ENCODE results near the gene TMEM53. TPM values are rescaled to one million over a fixed set of nuclear protein-coding genes. Genes with fewer than 3 reads are reported as not detected.

TMEM53 gene
- total and polyA plus RNA-seq, 5 donors, result 12.0 to 16.8 (median 13.3) TPM

DNA sequence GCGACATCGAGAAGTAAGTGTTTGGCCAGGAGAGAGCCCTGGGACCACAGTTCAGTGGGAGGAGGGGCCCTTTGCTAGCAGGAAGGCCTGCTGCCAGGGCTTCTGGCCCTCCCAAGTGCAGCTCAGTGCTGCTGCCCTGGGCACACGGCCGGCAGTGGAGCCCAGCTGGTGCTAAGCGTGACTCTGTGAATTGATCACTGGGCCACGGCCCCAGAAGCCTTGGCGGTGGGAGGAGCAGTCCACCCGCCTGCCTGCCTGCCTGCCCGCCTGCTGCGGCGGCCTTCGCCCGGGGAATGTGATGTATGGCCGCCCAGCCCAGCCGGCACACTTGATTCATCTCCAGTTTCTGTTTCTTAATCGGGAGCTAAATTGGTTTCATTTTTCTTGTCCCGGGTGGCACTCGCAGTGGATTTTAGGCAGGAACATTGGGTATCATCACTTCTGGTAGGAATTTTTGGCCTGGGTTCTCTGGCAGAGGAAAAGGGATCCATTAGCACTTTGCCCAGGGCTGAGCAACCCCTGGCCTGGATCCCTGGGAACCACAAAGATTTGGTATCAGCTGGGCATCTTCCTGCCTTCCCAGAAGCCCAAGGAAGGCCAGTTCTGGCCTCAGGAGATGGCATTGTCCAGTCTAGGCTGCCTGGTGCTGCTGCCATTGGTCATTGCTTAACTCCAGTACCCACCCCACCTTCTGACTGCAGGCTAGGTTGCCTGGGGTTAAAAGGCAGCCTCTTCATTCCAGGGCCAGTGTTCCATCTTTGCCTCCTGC lies 28.6 kb downstream of the TMEM53 start:
- Histone ChIP-seq H3K4me1 (ENCODE audit: control insufficient read depth, insufficient read depth, low read length) (peaks cover 11% of the 10 kb centered on the region), H3K27ac (ENCODE audit: low read length) (peak overlapping the region; percentile 69), H3K4me3 (ENCODE audit: low read length) (no peak overlapping the region), H3K9me3 (ENCODE audit: control insufficient read depth, low read length) (no peaks in the 10 kb centered on the region), H3K27me3 (ENCODE audit: control insufficient read depth, insufficient read depth) (no peaks in the 10 kb centered on the region)
- DNase-seq (peak; percentile 72 to 85 (median 83)), ATAC-seq (peak; percentile 60 to 69)
- 67% methylated on average over 18 of the region's 18 CpGs for WGBS
- intact Hi-C loops (cut with DNase I), result no loop called here

DNA sequence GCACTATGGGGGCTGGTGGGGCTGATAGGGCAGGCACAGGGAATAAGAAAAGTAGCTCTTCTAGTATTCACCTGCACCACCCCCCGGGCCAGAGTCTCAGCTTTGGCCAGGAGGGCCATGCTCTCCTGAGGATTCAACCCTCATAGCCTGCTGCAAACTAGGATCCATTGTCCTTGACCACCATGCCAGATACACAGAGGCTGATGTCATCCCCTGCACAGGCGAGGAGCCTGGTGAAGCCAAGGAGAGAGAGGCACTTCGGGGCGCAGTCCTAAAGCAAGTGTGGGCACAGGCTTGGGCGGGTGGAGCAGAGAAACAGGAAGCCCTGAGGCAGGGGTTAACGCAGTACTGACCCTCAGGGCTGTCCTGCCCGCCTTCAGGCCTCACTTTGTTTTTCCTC lies 29.5 kb downstream of the TMEM53 start:
- peak overlapping the region; percentile 69 for H3K27ac ChIP-seq (ENCODE audit: low read length)
- ATAC-seq, result no peak
- WGBS, result 90% methylated on average over 7 of the region's 7 CpGs
- H3K9me3 ChIP-seq (ENCODE audit: control insufficient read depth, low read length), result no peaks in the 10 kb centered on the region
- peaks cover 11% of the 10 kb centered on the region for H3K4me1 ChIP-seq (ENCODE audit: control insufficient read depth, insufficient read depth, low read length)
- DNase-seq, result no peak
- intact Hi-C loops (cut with DNase I), result no loop called here
- no peak overlapping the region for H3K4me3 ChIP-seq (ENCODE audit: low read length)
- H3K27me3 ChIP-seq (ENCODE audit: control insufficient read depth, insufficient read depth), result no peaks in the 10 kb centered on the region

DNA sequence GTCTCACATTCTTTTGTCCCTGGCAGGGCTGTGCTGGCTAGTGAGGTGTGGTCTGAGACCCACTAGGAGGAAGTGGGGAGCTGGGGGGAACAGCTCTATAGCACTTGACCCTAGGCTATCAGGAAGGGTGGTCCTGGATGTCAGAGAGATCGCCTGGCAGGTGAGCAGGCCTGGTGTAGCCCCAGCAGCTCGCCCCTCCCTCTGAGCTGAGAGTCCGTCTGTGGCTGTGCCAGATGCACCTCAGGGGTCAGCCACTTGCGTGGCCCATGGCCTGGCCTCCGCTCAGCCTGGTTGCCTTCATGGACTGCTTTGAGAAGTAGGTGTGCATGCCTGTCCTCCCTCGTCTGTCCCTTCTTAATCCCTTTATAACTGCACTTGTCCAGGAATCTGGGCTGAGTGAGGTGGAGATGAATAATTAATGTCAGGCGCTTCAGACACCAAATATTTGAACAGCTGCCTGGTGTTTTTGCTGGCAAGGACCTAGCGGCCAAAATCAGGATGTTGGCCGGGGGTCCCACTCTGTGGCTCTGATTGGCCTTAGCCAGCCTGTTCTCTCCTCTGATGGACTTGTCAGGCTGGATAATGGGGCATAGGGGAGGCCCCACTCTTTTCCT lies 30.5 kb downstream of the TMEM53 start:
- DNase-seq, result no peak
- intact Hi-C loops (cut with DNase I), result no loop called here
- Histone ChIP-seq H3K27me3 (ENCODE audit: control insufficient read depth, insufficient read depth) (no peaks in the 10 kb centered on the region), H3K4me3 (ENCODE audit: low read length) (no peak overlapping the region), H3K27ac (ENCODE audit: low read length) (peak overlapping the region; percentile 60), H3K9me3 (ENCODE audit: control insufficient read depth, low read length) (no peaks in the 10 kb centered on the region), H3K4me1 (ENCODE audit: control insufficient read depth, insufficient read depth, low read length) (peaks cover 13% of the 10 kb centered on the region)
- WGBS, result 51% methylated on average over 9 of the region's 9 CpGs
- no peak for ATAC-seq

DNA sequence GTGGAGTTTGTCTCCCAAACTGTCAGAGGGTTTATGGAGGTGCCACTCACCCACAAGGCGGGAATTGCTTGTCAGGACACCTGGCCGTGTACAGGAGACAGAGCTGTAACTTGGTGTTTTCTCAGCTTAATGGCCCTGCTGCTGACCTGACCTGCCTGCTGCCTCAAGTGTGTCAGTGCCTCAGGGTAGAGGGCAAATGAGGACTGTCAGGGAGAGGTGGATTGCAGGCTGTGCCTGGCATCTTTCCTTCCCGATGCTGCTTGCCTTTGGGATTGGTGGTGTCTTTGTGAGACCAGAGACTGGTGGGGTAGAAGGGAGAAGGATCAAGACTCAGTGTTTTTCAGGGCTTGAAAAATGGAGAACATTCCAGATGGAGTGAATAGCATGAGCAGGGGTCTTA lies 31.4 kb downstream of the TMEM53 start:
- H3K27me3 ChIP-seq (ENCODE audit: control insufficient read depth, insufficient read depth), result no peaks in the 10 kb centered on the region
- ATAC-seq (no peak), DNase-seq (no peak)
- no peaks in the 10 kb centered on the region for H3K9me3 ChIP-seq (ENCODE audit: control insufficient read depth, low read length)
- H3K27ac ChIP-seq (ENCODE audit: low read length), result peak overlapping the region; percentile 60
- no peak overlapping the region for H3K4me3 ChIP-seq (ENCODE audit: low read length)
- H3K4me1 ChIP-seq (ENCODE audit: control insufficient read depth, insufficient read depth, low read length), result peaks cover 13% of the 10 kb centered on the region
- 84% methylated on average over 3 of the region's 3 CpGs for WGBS
- intact Hi-C loops (cut with DNase I), result no loop called here

DNA sequence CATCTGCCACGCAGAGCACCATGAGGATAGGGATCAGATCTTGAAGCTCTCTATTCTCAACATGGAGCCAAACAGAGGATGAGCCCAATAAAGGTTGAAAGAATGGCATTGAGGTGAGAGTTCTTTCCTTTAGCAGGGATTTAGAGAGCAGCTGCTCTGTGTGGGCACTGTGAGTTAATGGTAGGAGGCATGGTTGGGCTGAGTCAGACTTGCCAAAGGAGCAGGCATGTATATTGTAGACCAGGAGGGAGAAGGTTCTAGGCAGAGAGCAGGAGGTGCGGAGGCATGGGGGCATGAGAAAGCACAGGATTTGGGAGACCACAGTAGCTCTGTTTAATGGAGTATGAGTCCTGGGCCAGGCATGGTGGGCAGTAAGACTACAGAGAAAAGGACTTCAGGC lies 32.0 kb downstream of the TMEM53 start:
- H3K4me1 ChIP-seq (ENCODE audit: control insufficient read depth, insufficient read depth, low read length), result peaks cover 13% of the 10 kb centered on the region

DNA sequence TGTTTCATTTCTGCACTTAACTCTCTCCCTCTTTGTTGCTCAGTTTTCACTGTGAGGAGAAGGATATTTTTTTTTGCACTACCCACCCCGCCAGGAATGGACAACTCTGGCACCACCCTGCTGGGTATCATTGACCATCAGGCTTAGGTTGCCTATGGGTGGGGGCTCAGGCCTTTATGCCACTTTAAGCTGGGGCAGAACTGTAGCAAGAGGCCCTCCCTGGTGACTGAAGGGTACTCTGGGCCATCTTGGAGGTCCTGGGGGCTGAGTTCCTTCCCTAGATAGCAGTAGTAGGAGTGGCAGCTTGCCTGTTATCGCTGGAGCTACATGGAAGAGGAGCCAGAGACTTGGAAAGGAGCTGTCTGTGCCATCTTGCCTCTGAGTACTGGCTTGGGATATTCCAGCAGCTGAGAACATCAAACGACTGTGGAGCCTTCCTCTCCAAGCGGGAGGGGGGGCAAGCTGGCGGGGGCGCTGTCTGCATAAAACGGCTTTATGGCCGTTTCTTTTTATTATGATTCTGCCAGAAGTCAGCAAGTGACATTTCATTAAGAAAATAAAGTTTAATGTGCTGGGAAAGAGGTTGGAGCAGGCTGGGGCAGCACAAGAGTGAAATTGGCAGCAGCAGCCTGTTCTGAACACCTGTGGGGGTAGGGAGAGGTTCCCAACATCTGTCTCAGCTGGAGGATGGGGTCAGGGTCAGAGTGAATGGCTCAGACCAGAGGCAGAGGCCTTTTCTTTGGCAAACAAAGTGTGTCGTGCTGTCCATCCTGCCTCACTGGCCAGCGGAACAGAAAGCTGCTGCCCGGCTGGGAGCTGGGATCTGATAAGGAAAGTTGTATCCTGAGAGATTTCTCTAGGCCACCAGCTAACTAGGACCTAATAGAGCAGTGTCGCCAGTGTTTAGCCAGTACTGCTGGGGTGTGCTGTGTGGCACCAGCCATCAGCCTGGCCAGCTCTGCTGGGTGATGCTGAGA lies 32.9 kb downstream of the TMEM53 start:
- no peak for DNase-seq
- intact Hi-C loops (cut with DNase I), result no loop called here
- H3K27me3 ChIP-seq (ENCODE audit: control insufficient read depth, insufficient read depth), result no peaks in the 10 kb centered on the region
- H3K9me3 ChIP-seq (ENCODE audit: control insufficient read depth, low read length), result no peaks in the 10 kb centered on the region
- WGBS, result 76% methylated on average over 12 of the region's 12 CpGs
- ATAC-seq, result no peak
- H3K27ac ChIP-seq (ENCODE audit: low read length), result no peak overlapping the region
- no peak overlapping the region for H3K4me3 ChIP-seq (ENCODE audit: low read length)
- H3K4me1 ChIP-seq (ENCODE audit: control insufficient read depth, insufficient read depth, low read length), result peaks cover 13% of the 10 kb centered on the region

More for the DNA sequence above, 32.0 kb downstream of the TMEM53 start:
- intact Hi-C loops (cut with DNase I), result no loop called here
- WGBS, result 99% methylated on average over 2 of the region's 2 CpGs
- Histone ChIP-seq H3K27me3 (ENCODE audit: control insufficient read depth, insufficient read depth) (no peaks in the 10 kb centered on the region), H3K4me3 (ENCODE audit: low read length) (no peak overlapping the region), H3K9me3 (ENCODE audit: control insufficient read depth, low read length) (no peaks in the 10 kb centered on the region), H3K27ac (ENCODE audit: low read length) (peak overlapping the region; percentile 33)
- ATAC-seq (no peak), DNase-seq (no peak)

DNA sequence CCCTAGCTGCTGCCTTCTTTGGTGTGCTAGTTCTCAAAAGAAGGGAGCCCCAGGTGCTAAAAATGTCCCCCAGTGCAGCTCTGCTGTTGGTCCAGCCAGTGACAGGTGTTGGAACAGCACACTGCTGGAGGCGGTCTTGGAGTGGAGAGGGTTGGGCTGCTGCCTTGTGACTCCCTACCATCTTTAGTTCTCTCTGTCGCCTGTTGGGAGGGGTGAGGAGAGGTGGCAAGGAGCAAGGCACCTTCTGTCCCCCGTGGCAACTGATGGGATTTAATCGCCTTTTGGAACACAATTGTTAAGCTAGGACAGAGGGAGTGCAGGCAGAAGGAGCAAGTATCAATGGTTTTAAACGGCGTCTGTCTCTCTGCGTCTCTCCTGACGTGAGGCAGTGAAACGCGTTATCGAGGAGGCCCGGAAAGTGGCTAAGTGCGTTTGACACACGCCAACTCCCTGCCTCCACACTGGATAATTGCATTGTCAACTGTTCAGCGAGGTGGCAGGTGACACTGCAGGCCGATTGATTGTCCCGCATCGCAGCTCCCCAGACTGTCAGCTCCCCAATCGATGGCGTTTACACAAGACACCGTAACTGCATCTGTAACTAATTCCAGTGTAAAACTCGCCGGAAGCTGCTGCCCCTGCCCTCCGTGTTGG lies 34.0 kb downstream of the TMEM53 start:
- H3K4me1 ChIP-seq (ENCODE audit: control insufficient read depth, insufficient read depth, low read length), result peaks cover 10% of the 10 kb centered on the region
- ATAC-seq (peak; percentile 62 to 70), DNase-seq (no peak)
- intact Hi-C loops (cut with DNase I), result no loop called here
- H3K27me3 ChIP-seq (ENCODE audit: control insufficient read depth, insufficient read depth), result no peaks in the 10 kb centered on the region
- WGBS, result 69% methylated on average over 24 of the region's 24 CpGs
- H3K9me3 ChIP-seq (ENCODE audit: control insufficient read depth, low read length), result no peaks in the 10 kb centered on the region
- H3K4me3 ChIP-seq (ENCODE audit: low read length), result no peak overlapping the region
- H3K27ac ChIP-seq (ENCODE audit: low read length), result peak overlapping the region; percentile 70

DNA sequence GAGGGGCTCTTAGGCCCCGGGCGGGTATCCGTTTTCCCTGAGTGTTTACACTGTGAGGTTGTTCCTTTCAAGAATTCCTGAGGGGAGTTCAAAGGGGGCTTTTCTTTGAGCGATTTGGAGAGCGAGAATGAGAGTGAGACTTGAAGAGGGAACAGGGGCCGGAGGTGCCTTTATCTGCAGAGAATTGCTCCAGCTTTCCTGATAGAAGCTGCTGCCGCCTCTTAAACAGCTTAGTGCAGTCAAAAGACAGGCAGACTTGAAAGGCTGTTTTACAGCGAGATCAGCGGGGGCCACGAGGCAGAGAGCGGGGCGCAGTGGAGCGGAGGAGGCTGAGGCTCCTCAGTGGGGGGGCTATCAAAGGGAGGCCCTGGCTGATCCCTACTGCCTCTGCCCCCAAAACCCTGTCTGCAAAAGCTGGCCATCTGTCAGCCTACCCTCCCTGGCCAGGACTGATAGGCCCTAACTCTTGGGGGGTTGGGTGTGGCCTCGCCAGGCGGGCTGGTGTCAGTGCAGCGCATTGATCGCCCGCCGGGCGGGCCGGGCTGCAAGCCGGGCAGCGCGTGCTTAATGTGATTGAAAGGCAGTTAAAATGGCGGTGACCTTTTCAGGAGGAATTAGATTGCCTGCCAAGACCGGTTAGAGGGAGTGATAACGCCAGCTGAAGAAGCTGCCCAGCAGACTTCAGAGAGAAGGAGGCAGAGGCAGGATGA lies 36.4 kb downstream of the TMEM53 start:
- no peaks in the 10 kb centered on the region for H3K27me3 ChIP-seq (ENCODE audit: control insufficient read depth, insufficient read depth)
- 71% methylated on average over 27 of the region's 27 CpGs for WGBS
- H3K9me3 ChIP-seq (ENCODE audit: control insufficient read depth, low read length), result no peaks in the 10 kb centered on the region
- peak overlapping the region; percentile 34 for H3K27ac ChIP-seq (ENCODE audit: low read length)
- ATAC-seq (no peak), DNase-seq (no peak)
- no peak overlapping the region for H3K4me3 ChIP-seq (ENCODE audit: low read length)
- intact Hi-C loops (cut with DNase I), result no loop called here
- H3K4me1 ChIP-seq (ENCODE audit: control insufficient read depth, insufficient read depth, low read length), result peaks cover 5% of the 10 kb centered on the region

DNA sequence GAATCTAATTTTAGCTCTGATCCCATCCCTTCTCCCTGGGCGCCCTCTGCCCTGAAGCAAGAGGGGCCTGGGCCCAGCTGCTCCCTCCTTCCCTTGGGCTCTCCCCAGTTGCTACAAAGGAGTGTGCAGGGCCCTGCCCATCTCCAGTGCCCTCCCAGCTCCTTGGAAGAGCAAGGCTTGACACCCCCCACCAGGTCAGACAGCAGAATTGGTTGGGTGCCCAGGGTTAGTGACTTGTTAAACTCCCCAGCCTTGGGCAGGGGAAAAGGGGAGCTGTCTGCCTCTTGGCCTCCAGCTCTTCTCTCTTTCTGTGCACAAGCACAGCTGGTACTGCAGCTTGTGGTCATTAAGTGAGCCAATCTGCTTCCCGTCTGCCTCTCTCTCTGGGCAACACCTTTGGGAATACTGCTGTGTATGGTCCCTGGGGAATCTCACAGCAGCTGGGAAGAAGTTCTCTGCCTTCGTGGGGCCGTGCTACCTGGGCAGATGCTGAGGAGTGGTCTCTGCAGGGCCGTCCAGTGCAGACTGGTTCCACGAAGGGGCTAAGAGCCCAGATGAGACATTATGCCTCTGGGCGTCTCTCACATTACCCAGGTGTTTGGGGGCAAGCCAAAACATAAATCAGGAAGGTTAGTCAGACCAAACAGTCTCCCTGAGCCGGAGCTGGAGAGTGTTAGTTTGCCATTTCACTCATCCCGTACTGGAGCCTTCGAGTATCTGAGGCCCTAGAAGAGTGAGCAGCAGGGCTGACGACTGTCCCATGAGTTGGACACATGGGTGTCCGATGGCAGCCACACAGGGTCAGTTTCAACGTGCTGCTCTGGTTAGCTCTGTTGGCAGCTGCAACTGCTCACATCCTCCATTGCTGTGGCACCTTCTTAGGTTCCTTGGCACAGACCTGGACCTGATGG lies 37.3 kb downstream of the TMEM53 start:
- Histone ChIP-seq H3K27ac (ENCODE audit: low read length) (peak overlapping the region; percentile 48), H3K4me1 (ENCODE audit: control insufficient read depth, insufficient read depth, low read length) (peaks cover 5% of the 10 kb centered on the region)
- no peak for DNase-seq

More for the DNA sequence above, 37.3 kb downstream of the TMEM53 start:
- ATAC-seq, result no peak
- no peaks in the 10 kb centered on the region for H3K9me3 ChIP-seq (ENCODE audit: control insufficient read depth, low read length)
- no peaks in the 10 kb centered on the region for H3K27me3 ChIP-seq (ENCODE audit: control insufficient read depth, insufficient read depth)
- no peak overlapping the region for H3K4me3 ChIP-seq (ENCODE audit: low read length)
- intact Hi-C loops (cut with DNase I), result no loop called here
- 76% methylated on average over 13 of the region's 13 CpGs for WGBS

All from right cardiac atrium (tissue), 5 donors.